Panc1 (cell line): ENCODE results near the gene CACNA2D3. TPM values are rescaled to one million over a fixed set of nuclear protein-coding genes. Genes with fewer than 3 reads are reported as not detected.

ENCODE experiments used
- ATAC-seq: fragments of 200-7000 bp; cut with Tn5 transposase; 2 replicates; pipeline ENCODE4 v1.9.1; 2020; ENCODE audit warnings: mild to moderate bottlenecking, moderate library complexity
- BruUV-seq: library from RNA; stranded (reverse); fragments of 400-500 nt; replicated peaks from 2 replicates; lab custom pipeline; 2021; lab: Mats Ljungman, UMichigan
- CTCF ChIA-PET: fragments of 300-600 bp; sonication (Branson Sonifier 250); formaldehyde crosslinking; loops from one replicate; lab custom pipeline; 2022; ENCODE audit warnings: antibody characterized with exemption; lab: Charles Lee
- POLR2A ChIA-PET: fragments of 300-600 bp; sonication (Branson Sonifier 250); formaldehyde crosslinking; loops from one replicate; lab custom pipeline; 2022; ENCODE audit warnings: antibody characterized with exemption; lab: Charles Lee
- DNase-seq: peaks from one replicate; pipeline ENCODE4 v3.0.0-alpha.2; 2010; ENCODE audit warnings: low read depth, low spot score
- H3K27ac ChIP-seq: 2 replicates; pipeline ENCODE4 v1.5.1; 2011; ENCODE audit warnings: mild to moderate bottlenecking, low read length, inconsistent platforms
- H3K27me3 ChIP-seq: fragments of 200-500 bp; sonication (Bioruptor generic); 2 replicates; pipeline ENCODE4 v1.6.0; 2014; ENCODE audit warnings: low read length, inconsistent platforms; ENCODE audit not compliant: control insufficient read depth, insufficient read depth
- H3K36me3 ChIP-seq: fragments of 200-500 bp; sonication (Bioruptor generic); 2 replicates; pipeline ENCODE4 v1.5.1; 2014; ENCODE audit warnings: inconsistent platforms, mild to moderate bottlenecking, low read length, moderate library complexity; ENCODE audit not compliant: control insufficient read depth, insufficient read depth
- H3K4me1 ChIP-seq: 2 replicates; pipeline ENCODE4 v1.5.1; 2011; ENCODE audit warnings: inconsistent platforms, mild to moderate bottlenecking, low read length, moderate library complexity; ENCODE audit not compliant: control insufficient read depth, insufficient read depth
- H3K4me3 ChIP-seq, 2 experiments: 2 replicates each; pipeline ENCODE4 v1.5.1; 2011 to 2012; ENCODE audit warnings: low read depth in 2 of 2, low read length in 2 of 2, mild to moderate bottlenecking in 2 of 2, inconsistent platforms in 1 of 2, moderate library complexity in 1 of 2
- H3K9me3 ChIP-seq: fragments of 200-500 bp; sonication (Bioruptor generic); 2 replicates; pipeline ENCODE4 v1.5.1; 2014; ENCODE audit warnings: low read depth, mild to moderate bottlenecking, inconsistent platforms, low read length, moderate library complexity; ENCODE audit not compliant: control insufficient read depth, insufficient read depth
- POLR2AphosphoS5 ChIP-seq: IDR thresholded peaks from 2 replicates; pipeline ENCODE4 v1.6.1; 2012; ENCODE audit warnings: mild to moderate bottlenecking, low read depth, low read length, moderate library complexity
- SIN3A ChIP-seq: IDR thresholded peaks from 2 replicates; pipeline ENCODE4 v1.6.1; 2012; ENCODE audit warnings: low read depth, mild to moderate bottlenecking, low read length, moderate library complexity, borderline replicate concordance; ENCODE audit not compliant: insufficient read depth
- TCF7L2 ChIP-seq: IDR thresholded peaks from 2 replicates; pipeline ENCODE4 v1.6.1; 2011; ENCODE audit warnings: mild to moderate bottlenecking, low read depth, low read length, inconsistent platforms
- in situ Hi-C: cut with HindIII; loops from 2 replicates; pipeline ENCODE4 v1.10.0; 2016; ENCODE audit warnings: low sequenced_read_pairs, low pct_unique_long_range_greater_than_20kb
- intact Hi-C: fragments of 100-400 bp; cut with micrococcal nuclease; formaldehyde crosslinking; loops from one replicate; pipeline ENCODE4 v1.10.0; 2022; ENCODE audit not compliant: unreplicated experiment
- total RNA-seq: library from RNA; stranded (reverse); gene quantifications from one replicate; pipeline ENCODE4 v1.2.1, GENCODE V29; 2021; ENCODE audit not compliant: unreplicated experiment
- TF ChIP-seq, protein P1 (sequence below): fragments of 450-650 bp; IDR thresholded peaks from 2 replicates; pipeline ENCODE4 v1.5.1; 2017; ENCODE audit warnings: mild to moderate bottlenecking
- TF ChIP-seq, protein P2 (sequence below), 2 experiments: IDR thresholded peaks; 2 replicates each; pipeline ENCODE4 v1.6.1; 2011 to 2012; ENCODE audit warnings: low read depth in 2 of 2, control low read depth in 1 of 2, low read length in 1 of 2, mild to moderate bottlenecking in 1 of 2, moderate library complexity in 1 of 2; ENCODE audit not compliant: insufficient read depth in 1 of 2

Gene CACNA2D3
- total RNA-seq, 1 experiment from 2014 or later = 0.41 TPM

DNA sequence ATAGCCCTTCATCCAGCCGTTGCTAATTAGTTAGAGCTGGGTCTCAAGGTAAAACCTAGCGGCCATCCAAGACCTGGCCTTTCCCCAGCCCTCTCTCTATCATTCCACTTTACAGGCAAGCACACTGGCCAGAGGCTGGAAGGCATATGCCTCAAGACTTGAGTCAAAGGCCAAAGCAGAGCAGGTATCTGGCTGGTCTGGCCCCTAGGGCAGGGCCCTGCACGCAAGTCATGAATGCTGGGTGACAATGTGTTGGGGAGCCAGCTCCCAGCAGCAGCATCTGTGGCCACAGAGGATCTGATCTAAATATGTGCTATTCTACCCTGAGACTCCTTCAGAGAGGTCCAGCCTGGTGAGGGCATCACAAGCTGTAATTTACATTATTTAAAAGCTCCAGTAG, 691.9 kb downstream of the CACNA2D3 start:
- ATAC-seq = no peak
- POLR2A ChIA-PET = no interaction called here
- CTCF ChIA-PET = no interaction called here
- DNase-seq = no peak
- no TSS peak for BruUV-seq
- Histone ChIP-seq H3K36me3 (no peaks in the 10 kb centered on the region), H3K4me1 (no peaks in the 10 kb centered on the region), H3K9me3 (no peaks in the 10 kb centered on the region), H3K4me3 (no peak overlapping the region), H3K27me3 (no peaks in the 10 kb centered on the region), H3K27ac (no peak overlapping the region)
- intact Hi-C loops = no loop called here
- in situ Hi-C loops = no loop called here
- no peak for TF ChIP-seq POLR2AphosphoS5

DNA sequence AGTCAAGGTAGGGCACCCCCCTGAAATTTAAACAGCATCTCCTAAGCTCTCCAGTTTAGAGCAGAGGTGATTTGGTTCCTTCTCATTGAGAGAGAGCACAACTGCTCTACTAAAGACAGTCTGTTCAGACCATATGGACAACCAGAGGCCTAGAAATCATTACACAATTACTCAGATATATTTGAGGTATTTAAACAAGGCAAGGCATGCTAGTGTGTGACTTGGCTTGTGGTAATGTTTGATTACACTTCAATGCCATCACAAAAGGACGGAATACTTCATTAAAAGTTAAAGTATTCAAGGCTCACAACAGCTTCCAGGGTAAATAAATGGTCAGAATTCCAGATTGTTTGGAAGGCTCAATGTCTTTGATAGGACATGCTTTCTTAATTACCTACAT, 695.3 kb downstream of the CACNA2D3 start:
- ChIA-PET POLR2A (no interaction called here), CTCF (no interaction called here)
- DNase-seq (no peak), ATAC-seq (no peak)
- no peak overlapping the region for H3K27ac ChIP-seq
- no peaks in the 10 kb centered on the region for H3K4me1 ChIP-seq
- no peaks in the 10 kb centered on the region for H3K36me3 ChIP-seq
- no peaks in the 10 kb centered on the region for H3K9me3 ChIP-seq
- BruUV-seq = no TSS peak
- TF ChIP-seq, protein P1, sequence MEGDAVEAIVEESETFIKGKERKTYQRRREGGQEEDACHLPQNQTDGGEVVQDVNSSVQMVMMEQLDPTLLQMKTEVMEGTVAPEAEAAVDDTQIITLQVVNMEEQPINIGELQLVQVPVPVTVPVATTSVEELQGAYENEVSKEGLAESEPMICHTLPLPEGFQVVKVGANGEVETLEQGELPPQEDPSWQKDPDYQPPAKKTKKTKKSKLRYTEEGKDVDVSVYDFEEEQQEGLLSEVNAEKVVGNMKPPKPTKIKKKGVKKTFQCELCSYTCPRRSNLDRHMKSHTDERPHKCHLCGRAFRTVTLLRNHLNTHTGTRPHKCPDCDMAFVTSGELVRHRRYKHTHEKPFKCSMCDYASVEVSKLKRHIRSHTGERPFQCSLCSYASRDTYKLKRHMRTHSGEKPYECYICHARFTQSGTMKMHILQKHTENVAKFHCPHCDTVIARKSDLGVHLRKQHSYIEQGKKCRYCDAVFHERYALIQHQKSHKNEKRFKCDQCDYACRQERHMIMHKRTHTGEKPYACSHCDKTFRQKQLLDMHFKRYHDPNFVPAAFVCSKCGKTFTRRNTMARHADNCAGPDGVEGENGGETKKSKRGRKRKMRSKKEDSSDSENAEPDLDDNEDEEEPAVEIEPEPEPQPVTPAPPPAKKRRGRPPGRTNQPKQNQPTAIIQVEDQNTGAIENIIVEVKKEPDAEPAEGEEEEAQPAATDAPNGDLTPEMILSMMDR = no peak
- H3K27me3 ChIP-seq = no peaks in the 10 kb centered on the region
- in situ Hi-C loops = no loop called here
- H3K4me3 ChIP-seq = no peak overlapping the region
- intact Hi-C loops = no loop called here

DNA sequence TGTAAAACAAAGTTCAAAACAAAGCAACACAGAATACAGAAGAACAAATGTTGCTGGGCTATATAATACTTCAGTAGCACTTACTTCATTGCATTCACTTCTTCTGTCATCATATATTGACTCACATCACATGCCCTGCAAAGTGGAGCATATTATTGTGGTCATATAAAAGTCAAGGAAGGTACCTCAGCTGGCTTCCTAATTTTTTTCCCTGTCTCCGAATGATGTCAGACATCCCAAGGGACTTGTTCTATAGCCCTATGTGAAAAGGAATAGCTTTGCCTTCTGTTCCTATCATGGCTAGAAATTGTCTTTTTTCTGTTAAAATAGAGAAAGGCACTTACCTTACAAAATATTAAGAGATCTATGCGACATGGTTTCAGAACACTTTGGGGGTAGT, 696.1 kb downstream of the CACNA2D3 start:
- no peaks in the 10 kb centered on the region for H3K9me3 ChIP-seq
- in situ Hi-C loops = no loop called here
- ATAC-seq (no peak), DNase-seq (no peak)
- no peaks in the 10 kb centered on the region for H3K27me3 ChIP-seq
- intact Hi-C loops = no loop called here
- H3K4me3 ChIP-seq = no peak overlapping the region
- ChIA-PET POLR2A (no interaction called here), CTCF (no interaction called here)
- no peak overlapping the region for H3K27ac ChIP-seq
- H3K36me3 ChIP-seq = no peaks in the 10 kb centered on the region
- BruUV-seq = no TSS peak
- H3K4me1 ChIP-seq = no peaks in the 10 kb centered on the region
- TF ChIP-seq SIN3A (no peak), TCF7L2 (no peak), POLR2AphosphoS5 (no peak)
- TF ChIP-seq, protein P2, sequence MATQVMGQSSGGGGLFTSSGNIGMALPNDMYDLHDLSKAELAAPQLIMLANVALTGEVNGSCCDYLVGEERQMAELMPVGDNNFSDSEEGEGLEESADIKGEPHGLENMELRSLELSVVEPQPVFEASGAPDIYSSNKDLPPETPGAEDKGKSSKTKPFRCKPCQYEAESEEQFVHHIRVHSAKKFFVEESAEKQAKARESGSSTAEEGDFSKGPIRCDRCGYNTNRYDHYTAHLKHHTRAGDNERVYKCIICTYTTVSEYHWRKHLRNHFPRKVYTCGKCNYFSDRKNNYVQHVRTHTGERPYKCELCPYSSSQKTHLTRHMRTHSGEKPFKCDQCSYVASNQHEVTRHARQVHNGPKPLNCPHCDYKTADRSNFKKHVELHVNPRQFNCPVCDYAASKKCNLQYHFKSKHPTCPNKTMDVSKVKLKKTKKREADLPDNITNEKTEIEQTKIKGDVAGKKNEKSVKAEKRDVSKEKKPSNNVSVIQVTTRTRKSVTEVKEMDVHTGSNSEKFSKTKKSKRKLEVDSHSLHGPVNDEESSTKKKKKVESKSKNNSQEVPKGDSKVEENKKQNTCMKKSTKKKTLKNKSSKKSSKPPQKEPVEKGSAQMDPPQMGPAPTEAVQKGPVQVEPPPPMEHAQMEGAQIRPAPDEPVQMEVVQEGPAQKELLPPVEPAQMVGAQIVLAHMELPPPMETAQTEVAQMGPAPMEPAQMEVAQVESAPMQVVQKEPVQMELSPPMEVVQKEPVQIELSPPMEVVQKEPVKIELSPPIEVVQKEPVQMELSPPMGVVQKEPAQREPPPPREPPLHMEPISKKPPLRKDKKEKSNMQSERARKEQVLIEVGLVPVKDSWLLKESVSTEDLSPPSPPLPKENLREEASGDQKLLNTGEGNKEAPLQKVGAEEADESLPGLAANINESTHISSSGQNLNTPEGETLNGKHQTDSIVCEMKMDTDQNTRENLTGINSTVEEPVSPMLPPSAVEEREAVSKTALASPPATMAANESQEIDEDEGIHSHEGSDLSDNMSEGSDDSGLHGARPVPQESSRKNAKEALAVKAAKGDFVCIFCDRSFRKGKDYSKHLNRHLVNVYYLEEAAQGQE (IDR thresholded peaks at IDR 0.05; ENCODE audit: insufficient read depth in 1 of 2, low read depth in 2 of 2, low read length in 1 of 2) = no peak
- TF ChIP-seq, protein P1 = no peak
